NCI-H2171 treated with DMSO at 0.1 percent for 48 hours (cell line): ENCODE data around the gene EBF4.
A peak's percentile ranks its signal among the peaks of the same experiment; 100 is the strongest.

Source experiments
- DNase-seq: peaks from one replicate; lab custom pipeline; 2025; lab: John Stamatoyannopoulos, UW

The EBF4 gene, protein sequence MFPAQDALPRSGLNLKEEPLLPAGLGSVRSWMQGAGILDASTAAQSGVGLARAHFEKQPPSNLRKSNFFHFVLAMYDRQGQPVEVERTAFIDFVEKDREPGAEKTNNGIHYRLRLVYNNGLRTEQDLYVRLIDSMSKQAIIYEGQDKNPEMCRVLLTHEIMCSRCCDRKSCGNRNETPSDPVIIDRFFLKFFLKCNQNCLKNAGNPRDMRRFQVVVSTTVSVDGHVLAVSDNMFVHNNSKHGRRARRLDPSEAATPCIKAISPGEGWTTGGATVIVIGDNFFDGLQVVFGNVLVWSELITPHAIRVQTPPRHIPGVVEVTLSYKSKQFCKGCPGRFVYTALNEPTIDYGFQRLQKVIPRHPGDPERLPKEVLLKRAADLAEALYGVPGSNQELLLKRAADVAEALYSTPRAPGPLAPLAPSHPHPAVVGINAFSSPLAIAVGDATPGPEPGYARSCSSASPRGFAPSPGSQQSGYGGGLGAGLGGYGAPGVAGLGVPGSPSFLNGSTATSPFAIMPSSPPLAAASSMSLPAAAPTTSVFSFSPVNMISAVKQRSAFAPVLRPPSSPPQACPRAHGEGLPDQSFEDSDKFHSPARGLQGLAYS

DNA sequence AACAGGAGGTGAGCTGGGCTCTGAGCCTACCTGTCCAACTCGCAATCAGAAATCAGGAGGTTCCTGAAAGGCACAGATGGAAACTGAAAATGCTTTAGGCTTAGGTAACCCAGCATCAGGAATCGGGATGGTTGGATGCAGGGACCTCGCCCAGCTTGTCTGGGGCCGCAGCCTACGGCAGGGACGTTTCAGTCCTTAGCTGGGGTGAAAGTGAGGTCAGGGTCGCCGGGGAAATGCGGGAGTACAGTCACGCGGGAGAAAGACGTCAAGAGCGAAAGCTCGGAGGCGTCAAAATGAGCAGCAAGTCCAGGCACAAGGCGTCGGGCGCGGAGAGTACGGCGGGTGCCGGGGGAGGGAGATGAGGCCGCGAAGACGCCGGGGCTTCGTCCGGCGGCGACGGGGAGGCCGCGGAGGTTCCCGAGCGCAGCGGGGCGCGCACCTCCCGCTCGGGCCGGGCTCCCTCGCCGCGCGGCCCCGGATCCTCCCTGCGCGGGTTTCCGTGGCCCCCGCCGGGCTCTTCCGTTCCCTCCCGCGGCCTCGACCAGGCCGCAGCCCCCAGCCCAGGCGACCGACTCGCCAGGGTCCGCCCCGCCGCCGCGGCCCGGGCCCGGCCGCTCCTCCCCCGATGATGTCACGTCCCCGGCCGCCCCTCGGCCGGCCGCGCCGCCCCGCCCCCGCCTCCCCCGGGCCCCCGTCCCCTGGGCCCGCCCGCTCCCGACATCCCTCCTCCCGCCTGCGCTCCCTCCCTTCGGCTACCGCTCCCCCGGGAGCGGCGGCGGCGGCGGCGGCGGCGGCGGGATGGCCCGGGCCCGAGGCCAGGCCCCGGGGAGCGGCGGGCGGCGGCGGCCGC lies at the start of gene EBF4:
Gene EBF4 (plus strand): TSS at position 745 of the 850 bp plus-strand sequence. CDS start 866 bp downstream, outside the sequence.
- peak; percentile 69 for DNase-seq

DNA sequence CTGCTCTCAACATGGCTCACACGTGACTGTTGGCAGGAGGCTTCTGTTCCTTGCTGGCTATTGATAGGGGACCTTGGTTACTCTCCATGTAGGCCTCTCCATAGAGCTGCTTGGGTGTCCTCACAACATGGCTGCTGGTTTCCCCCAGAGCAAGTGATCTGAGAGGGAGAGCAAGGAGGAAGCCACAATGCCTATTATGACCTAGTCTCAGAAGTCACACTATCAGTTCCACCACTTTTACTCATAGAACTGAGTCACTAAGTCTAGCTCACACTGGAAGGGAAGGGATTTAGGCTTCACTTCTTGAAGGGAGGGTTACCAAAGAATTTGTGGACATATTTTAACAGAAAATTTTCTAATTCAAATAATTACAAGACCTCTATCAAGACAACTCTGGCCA lies 48.9 kb upstream of the EBF4 start:
- no peak for DNase-seq

DNA sequence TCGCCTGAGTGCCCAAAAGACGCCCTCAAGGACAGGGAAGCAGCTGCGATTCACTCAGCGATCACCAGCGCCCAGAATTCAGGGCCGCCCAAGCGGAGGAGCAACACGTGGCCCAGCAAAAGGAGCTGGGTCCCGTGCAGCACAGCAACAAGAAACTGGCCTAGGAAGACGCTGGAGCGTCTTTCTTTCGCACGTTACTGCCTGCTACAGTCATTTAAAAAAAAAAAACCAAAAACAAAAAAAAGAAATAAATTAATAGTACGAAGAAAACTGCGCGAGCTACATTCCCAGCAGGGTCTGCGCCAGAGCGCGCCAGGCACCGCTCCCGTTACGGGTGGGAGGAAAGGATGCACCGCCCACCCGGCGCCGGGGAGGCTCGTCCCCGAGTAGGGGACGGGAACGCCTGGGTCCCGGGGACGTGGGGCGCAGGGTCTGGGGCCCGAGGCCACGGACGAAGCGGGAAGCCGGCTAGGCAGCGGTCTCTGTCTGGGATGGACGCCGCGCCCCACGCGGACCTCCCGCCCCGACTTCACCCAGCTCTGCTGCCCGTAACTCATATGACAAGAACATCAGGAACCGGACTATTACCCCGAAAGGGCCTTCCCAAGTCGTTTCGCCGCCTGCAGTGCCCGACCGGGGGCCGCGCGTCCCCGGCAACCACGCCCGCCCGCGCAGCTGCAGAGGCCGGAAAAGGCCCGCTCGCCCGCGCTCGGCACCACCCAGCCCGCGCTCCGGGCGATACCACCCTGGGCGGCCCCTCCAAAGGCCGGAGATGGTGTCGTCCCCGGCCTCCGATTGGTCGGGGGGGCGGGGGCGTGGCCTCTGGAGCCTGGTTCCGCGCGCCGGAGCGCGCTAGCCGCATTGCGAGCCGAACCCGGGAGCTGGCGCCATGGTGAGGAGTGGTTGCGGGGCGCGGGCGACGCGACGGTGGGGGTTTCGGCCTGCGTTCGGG lies 40.5 kb upstream of the EBF4 start, which contains the start of gene NOP56:
Gene NOP56 (plus strand): TSS at position 861 of the 952 bp plus-strand sequence. CDS start 29 bp downstream, at position 890.
- DNase-seq: peak; percentile 92

DNA sequence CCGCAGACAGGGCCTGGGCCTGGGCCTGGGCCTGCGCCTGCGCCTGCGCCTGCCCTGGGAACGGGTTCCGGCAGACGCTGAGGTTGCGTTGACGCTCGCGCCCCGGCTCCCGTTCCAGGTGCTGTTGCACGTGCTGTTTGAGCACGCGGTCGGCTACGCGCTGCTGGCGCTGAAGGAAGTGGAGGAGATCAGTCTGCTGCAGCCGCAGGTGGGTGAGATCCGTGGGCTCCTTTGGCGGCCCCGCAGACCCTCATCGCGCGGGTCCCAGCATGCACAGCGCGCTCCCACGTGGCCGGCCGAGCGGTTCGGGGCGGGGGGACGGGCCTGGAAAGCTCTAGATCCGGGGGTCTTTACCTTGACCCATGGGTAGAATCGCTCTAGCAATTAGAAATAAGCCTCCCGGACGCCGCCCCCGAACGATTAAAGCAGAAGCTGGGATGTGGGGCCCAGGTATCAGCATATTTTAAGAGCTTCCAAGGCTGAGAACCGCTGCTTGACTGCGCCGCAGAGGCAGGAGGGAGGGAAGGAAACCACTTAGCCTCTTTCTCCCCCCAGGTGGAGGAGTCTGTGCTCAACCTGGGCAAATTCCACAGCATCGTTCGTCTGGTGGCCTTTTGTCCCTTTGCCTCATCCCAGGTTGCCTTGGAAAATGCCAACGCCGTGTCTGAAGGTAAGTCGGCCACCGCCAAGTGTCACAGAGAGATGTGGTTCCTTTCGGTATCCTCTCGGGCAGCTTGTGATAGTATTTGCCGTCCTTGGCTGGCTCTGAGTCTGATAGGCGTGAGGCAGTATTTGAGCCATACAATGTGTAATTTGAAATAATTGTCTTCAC lies 39.6 kb upstream of the EBF4 start:
- DNase-seq: peak; percentile 52

DNA sequence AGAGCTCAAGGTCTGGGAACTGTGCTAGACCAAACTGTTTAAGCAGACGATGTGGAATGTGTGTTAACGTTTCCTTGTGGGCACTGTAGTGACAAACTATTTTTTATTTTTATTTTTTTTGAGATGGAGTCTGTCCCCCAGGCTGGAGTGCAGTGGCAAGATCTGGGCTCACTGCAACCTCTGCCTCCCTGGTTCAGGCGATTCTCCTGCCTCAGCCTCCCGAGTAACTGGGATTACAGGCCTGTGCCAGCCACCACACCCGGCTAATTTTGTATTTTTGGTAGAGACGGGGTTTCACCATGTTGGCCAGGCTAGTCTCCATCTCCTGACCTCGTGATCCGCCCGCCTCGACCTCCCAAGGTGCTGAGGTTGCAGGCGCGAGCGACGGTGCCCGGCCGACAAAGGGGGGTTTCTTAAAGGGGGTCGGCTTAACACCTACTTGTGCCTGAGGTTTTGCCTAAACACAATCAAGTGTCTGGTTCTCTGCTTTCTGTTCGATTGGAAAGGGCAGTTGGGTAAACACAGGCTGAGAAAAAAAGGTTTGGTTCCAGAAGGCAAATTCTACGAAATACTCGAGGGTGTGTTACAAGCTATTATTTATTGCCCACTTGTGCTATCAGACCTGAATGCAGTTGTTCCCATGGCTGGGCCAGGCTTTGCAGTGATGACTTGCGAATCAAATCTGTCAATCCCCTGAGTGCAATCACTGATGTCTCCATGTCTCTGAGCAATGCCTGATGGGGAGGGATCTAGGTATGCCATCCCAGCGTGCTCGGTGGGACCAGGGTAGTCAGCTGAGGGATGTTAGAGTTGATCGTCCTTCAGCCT lies 38.8 kb upstream of the EBF4 start:
- DNase-seq: no peak

DNA sequence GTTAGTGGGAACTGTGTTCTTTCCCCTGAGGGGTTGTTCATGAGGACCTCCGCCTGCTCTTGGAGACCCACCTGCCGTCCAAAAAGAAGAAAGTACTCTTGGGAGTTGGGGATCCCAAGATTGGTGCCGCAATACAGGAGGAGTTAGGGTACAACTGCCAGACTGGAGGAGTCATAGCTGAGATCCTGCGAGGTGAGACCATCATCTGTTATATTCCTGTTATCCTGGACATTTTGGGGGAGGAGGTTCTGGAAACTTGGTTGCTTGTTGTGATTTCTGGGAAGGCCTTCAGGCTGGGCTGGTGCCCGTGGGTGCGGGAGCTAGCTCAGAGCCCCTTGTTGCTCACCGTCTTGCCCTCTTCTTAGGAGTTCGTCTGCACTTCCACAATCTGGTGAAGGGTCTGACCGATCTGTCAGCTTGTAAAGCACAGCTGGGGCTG lies 38.2 kb upstream of the EBF4 start:
- DNase-seq: no peak

DNA sequence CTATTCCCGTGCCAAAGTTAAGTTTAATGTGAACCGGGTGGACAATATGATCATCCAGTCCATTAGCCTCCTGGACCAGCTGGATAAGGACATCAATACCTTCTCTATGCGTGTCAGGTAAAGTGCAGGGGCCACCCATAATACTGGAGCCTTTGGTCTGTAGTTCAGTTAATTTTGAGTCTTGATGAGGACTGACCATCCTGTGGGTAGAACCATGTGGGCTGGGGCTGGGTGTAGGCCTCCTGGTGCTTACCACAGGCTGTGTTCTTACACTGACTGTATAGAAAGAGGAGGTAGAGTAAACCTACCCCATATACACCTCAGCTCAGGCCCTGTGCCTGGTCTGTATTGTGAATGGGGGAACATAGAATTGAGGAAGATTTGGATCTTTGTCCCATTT lies 37.7 kb upstream of the EBF4 start:
- DNase-seq: no peak

DNA sequence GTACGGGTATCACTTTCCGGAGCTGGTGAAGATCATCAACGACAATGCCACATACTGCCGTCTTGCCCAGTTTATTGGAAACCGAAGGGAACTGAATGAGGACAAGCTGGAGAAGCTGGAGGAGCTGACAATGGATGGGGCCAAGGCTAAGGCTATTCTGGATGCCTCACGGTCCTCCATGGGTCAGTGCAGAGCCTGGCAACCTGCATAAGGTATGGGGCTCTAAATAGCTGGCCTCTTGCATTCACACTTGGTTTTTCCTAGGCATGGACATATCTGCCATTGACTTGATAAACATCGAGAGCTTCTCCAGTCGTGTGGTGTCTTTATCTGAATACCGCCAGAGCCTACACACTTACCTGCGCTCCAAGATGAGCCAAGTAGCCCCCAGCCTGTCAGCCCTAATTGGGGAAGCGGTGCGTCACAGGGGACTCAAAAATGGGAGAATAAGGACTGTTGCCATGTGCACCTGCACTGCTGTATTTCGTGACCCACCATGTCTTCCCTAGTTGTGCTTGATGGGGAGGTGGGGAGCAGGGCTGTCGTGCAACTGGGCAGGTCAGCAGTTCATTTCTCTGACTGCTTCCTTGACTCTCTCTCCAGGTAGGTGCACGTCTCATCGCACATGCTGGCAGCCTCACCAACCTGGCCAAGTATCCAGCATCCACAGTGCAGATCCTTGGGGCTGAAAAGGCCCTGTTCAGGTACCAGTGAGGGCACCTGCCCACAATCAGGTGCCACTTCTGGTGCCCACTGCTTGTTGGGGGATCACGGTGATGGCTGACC lies 37.1 kb upstream of the EBF4 start:
- DNase-seq: no peak

DNA sequence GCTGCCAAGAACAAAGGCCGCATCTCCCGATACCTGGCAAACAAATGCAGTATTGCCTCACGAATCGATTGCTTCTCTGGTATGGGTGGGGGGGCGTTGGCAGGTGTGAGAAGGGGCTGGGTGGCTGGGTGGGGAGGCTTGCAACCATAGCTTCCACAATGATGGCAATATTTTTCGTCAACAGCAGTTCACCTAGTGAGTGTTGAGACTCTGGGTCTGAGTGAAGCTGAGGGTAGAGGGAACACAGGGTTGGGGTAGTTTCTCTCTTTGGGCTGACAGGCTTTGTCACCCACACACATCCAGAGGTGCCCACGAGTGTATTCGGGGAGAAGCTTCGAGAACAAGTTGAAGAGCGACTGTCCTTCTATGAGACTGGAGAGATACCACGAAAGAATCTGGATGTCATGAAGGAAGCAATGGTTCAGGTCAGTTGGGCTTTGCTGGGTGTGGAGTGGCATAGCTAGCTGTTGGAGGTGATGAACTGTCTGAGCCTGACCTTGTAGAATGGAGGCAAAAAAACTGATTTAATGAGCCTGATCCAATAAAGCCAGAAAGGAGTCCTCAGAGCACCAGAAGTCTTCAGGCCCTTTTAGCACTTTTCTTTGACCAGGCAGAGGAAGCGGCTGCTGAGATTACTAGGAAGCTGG lies 36.0 kb upstream of the EBF4 start:
- no peak for DNase-seq

DNA sequence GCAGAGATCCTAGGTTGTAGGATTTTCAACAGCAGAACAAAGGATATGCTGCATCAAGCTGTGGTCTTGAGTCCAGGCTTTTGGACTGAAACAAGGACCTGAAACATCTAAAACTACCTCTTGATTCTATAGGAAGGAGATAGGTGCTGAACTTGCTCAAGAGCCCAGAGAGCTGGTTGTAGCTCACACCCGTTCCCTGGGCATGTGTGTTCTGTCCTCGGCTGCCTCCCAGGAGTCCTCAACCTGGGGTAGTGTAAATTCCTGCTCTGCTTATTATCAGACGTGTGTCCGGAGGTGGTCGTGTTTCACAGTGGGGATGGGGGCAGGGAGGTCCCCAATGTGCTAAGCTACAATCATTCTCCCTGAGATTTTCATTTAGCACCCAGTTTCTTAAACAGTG lies 35.3 kb upstream of the EBF4 start:
- DNase-seq: no peak

DNA sequence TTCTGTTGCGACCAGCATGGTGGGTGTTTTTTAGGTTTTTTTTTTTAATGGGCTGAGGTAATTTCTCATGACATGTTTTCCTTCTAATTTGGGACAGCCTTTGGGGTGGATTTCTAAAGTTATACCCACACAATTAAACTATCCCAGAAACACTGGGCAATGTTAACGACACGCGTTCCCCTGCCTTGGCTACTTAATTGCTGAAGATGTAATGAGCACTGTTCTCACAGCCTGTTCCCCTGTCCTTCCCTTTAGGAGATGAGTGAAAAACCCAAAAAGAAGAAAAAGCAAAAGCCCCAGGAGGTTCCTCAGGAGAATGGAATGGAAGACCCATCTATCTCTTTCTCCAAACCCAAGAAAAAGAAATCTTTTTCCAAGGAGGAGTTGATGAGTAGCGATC lies 34.9 kb upstream of the EBF4 start:
- no peak for DNase-seq

DNA sequence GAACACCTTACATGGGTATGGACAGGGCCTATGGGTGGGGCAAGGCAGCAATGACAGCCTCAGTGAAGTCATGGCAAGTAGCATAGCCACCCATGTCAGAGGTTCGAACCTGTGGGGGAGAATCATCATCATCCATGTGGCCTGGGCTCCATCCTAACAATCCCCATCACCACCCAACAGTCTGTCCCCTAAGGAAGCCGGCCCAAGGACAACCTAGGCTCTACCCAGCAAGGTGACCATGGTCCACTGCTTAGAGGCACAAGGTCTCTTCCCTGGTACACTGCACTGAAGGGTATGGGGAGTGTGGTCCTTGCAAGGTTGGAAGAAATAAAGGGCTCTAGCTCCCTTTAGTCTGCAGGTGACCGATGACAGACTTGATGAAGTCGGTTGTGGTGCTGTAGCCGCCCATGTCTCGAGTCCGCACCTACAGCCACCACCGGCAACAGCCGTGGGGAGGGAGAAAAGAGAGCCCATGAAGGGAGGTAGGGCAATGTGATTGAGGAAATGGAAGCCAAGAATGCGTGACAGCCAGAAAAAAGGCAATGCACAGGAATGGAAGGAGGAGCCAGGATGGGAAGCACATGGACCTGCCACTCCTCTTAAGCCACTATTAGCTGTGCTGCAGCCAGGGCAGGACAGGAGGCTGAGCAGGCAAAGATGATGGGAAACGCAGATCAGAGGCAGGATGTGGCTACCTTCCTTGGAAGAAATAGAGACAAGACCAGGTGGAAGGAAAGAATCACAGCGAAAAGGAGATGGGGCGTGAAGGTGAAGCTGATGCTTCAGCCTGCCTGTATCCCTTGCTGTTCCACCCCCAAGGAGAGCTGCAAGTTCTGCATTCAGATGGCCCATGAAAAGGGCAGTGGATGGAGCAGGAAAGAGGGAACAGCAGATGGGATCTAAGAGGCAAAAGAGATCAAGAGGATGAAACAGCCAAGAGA lies 33.9 kb upstream of the EBF4 start:
- DNase-seq: peak; percentile 39

DNA sequence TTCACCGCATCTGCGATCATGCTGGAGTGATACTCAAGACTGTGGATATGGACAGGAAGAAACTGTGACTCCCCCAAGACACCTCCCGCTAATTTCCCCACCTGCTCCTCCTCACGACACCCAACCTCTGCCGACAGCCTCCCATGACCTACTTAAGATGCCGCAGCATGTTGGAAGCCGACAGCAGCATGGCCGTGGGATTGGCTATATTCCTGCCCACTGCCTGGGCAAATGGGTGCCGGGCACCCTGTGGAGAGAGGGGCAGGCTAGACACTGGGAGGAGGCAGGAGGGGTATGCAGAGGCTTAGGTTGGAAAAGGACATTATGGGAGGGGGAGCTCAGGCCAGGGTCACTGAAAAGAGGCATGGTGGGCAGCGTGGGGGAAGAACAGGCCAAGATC lies 33.0 kb upstream of the EBF4 start:
- DNase-seq: no peak

DNA sequence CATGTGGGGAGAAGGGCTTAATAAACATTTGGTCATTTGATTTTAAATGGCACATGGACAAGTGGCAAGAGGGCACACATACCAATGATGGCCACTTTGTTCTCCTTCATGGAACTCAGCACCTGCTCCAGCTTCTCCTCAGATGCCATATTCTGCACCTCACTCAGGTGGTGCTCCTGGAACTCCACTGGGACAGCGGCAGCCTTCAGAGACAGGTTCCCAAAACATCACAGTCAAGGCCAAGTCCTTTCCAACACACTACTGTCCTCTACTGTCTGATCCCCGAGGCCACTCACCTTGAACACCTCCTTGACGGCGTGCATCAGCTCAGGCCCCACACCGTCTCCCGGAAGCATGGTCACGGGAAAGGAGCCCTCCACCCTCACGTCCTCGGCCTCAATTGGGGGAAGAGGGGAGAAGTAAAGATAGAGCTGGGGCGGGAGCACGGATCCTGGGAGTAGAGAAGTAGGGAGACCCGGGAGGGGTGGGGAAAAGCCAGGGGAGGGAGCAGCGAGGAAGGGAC lies 29.2 kb upstream of the EBF4 start:
- DNase-seq: no peak

DNA sequence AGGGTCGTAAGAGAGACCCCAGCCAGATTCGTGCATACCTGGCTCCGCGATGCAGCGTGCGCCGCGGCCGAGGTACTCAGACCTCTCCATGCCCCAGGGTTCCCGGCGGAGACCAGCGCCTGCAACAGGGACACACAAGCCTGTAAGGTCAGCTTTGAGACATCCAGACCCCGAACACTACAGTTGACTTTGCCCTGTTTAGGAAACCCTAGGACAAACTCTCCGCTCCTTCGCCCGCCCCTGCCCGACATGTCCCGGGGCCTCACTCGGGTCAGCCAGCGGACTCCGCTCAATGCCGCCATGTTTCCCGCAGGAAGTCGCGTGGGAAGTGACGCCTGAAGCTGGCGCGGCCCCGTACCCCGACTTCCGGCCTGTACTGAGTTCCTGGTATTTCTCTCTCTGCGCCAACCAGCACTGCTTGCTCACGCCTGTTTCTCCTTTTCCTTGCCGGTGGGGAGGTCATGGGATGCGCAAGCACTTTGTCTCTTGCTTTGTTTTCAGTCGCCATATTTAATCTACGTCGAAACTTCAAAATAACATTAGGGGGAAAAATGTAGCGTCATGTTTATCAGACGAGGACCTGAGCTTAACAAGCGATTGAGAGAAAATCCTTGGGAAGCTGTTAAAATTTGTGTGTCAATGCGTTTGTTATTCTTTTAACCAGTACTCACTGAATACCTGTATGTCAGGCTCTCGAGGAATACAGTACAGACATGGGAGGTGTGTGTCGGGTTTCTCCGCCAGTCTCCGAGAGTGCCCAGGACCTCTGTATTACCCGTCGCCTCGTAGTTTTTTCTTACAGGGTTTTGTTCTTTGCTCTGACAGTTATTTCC lies 28.5 kb upstream of the EBF4 start, which contains the start of gene IDH3B:
Gene IDH3B (minus strand): TSS at position 330 of the 833 bp plus-strand sequence. CDS start 28 bp downstream, at position 302.
- peak; percentile 99 for DNase-seq

DNA sequence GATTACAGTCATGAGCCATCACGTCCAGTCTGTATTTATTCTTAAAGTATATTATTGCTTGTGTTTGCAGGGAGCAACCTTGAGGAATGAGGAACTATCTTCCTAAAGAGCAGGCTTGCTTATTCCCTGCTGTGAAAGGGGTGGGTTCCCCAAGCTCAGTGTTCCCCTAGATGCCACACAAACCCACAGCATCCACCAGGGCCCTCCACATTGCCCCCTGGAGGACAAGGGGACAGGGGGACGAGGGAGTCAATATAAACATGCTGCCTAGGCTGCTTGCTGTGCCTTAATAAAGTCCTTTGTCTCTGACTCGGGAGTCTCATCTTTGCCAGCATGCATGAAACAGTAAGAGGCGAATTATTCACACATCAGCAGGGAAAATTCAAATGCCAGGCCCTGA lies 20.6 kb upstream of the EBF4 start:
- no peak for DNase-seq
